IPS-18c (cell line): ENCODE results near the gene LARP1.
"Not testable (repeated sequence)": the region's sequence is repeated elsewhere in the genome, so short reads cannot be mapped to it uniquely, and the experiment has no call there.

Experiments used
- H3K4me3 ChIP-seq: 2 replicates; pipeline ENCODE4 v1.7.0; 2013; ENCODE audit warnings: low read depth, mild to moderate bottlenecking, low read length, moderate library complexity; ENCODE audit not compliant: insufficient read depth
- H3K9me3 ChIP-seq: one replicate; pipeline ENCODE4 v1.6.1; 2013; ENCODE audit warnings: mild to moderate bottlenecking, low read length, moderate library complexity; ENCODE audit not compliant: control insufficient read depth, insufficient read depth

The LARP1 gene

GRCh38 chr5:154729613-154730012 lies 25.6 kb upstream of the LARP1 start:
- Histone ChIP-seq H3K9me3 (no peaks in the 10 kb centered on the region), H3K4me3 (no peak overlapping the region)

GRCh38 chr5:154730761-154731160 lies 24.4 kb upstream of the LARP1 start:
- H3K4me3 ChIP-seq, H3K9me3 ChIP-seq: not testable (repeated sequence)

- no peak overlapping the region for H3K4me3 ChIP-seq
- no peaks in the 10 kb centered on the region for H3K9me3 ChIP-seq
Observed at GRCh38 chr5:154732212-154732611, 23.0 kb upstream of the LARP1 start.

GRCh38 chr5:154734370-154735248 lies 20.6 kb upstream of the LARP1 start:
- H3K4me3 ChIP-seq: no peak overlapping the region
- no peaks in the 10 kb centered on the region for H3K9me3 ChIP-seq

GRCh38 chr5:154735362-154735761 lies 19.8 kb upstream of the LARP1 start:
- H3K9me3 ChIP-seq, H3K4me3 ChIP-seq: not testable (repeated sequence)

- H3K9me3 ChIP-seq, H3K4me3 ChIP-seq: not testable (repeated sequence)
Observed at GRCh38 chr5:154736372-154736771, 18.8 kb upstream of the LARP1 start.

GRCh38 chr5:154737667-154738320 lies 17.4 kb upstream of the LARP1 start:
- Histone ChIP-seq H3K9me3 (no peaks in the 10 kb centered on the region), H3K4me3 (no peak overlapping the region)

- H3K4me3 ChIP-seq: no peak overlapping the region
- no peaks in the 10 kb centered on the region for H3K9me3 ChIP-seq
Observed at GRCh38 chr5:154740483-154740882, 14.7 kb upstream of the LARP1 start.

- Histone ChIP-seq H3K4me3 (no peak overlapping the region), H3K9me3 (no peaks in the 10 kb centered on the region)
Observed at GRCh38 chr5:154740957-154741356, 14.2 kb upstream of the LARP1 start.

GRCh38 chr5:154741415-154741814 lies 13.8 kb upstream of the LARP1 start:
- H3K4me3 ChIP-seq: no peak overlapping the region
- no peaks in the 10 kb centered on the region for H3K9me3 ChIP-seq

- no peak overlapping the region for H3K4me3 ChIP-seq
Observed at GRCh38 chr5:154743812-154744211, 11.4 kb upstream of the LARP1 start.

GRCh38 chr5:154745349-154745748 lies 9.8 kb upstream of the LARP1 start:
- no peaks in the 10 kb centered on the region for H3K9me3 ChIP-seq
- H3K4me3 ChIP-seq: no peak overlapping the region

More at GRCh38 chr5:154743812-154744211, 11.4 kb upstream of the LARP1 start:
- H3K9me3 ChIP-seq: no peaks in the 10 kb centered on the region

GRCh38 chr5:154749491-154749890 lies 5.7 kb upstream of the LARP1 start:
- Histone ChIP-seq H3K9me3 (no peaks in the 10 kb centered on the region), H3K4me3 (no peak overlapping the region)

GRCh38 chr5:154750641-154751040 lies 4.5 kb upstream of the LARP1 start:
- not testable (repeated sequence) for H3K4me3 ChIP-seq, H3K9me3 ChIP-seq

- Histone ChIP-seq H3K4me3 (no peak overlapping the region), H3K9me3 (no peaks in the 10 kb centered on the region)
Observed at GRCh38 chr5:154751854-154752253, 3.3 kb upstream of the LARP1 start.

- Histone ChIP-seq H3K4me3 (peak overlapping the region; percentile 28; the same call in 1 of the 2 replicates), H3K9me3 (no peaks in the 10 kb centered on the region)
Observed at GRCh38 chr5:154753792-154754191, 1.4 kb upstream of the LARP1 start.

GRCh38 chr5:154754460-154755360 lies 467 bp upstream of the LARP1 start:
- H3K9me3 ChIP-seq: no peaks in the 10 kb centered on the region
- H3K4me3 ChIP-seq: peak overlapping the region; percentile 93
